Kidney (tissue), 14 donors: ENCODE results near the gene PPP1R9B. TPM values are rescaled to one million over a fixed set of nuclear protein-coding genes. Genes with fewer than 3 reads are reported as not detected.

Experiments used
- DNase-seq, 5 donors: peaks; one replicate each; pipeline ENCODE4 v3.0.0-alpha.2; 2013 to 2020
- FAIRE-seq: peaks from 2 replicates; lab custom pipeline; 2012; peaks lifted over from hg19 to GRCh38; lab: Jason Lieb, UNC
- H3K27ac ChIP-seq, 2 donors: one replicate each; pipeline ENCODE4 v1.7.0; 2013; ENCODE audit warnings: low read depth in 2 of 2, low read length in 2 of 2, inconsistent platforms in 1 of 2
- H3K27me3 ChIP-seq: one replicate; pipeline ENCODE4 v1.7.1; 2013; ENCODE audit warnings: low read length, inconsistent platforms; ENCODE audit not compliant: control insufficient read depth, insufficient read depth
- H3K36me3 ChIP-seq, 3 donors: one replicate each; pipeline versions ENCODE4 v1.7.0 to v1.7.1; 2013; ENCODE audit warnings: low read length in 3 of 3, control low read depth in 1 of 3, inconsistent platforms in 1 of 3; ENCODE audit not compliant: insufficient read depth in 3 of 3, control insufficient read depth in 2 of 3
- H3K4me1 ChIP-seq, 3 donors: one replicate each; pipeline versions ENCODE4 v1.7.0 to v1.7.1; 2013; ENCODE audit warnings: low read length in 3 of 3, inconsistent platforms in 1 of 3, low read depth in 1 of 3; ENCODE audit not compliant: control insufficient read depth in 2 of 3, insufficient read depth in 2 of 3
- H3K4me3 ChIP-seq, 3 donors: one replicate each; pipeline versions ENCODE4 v1.7.0 to v1.8.1; 2013; ENCODE audit warnings: low read length in 3 of 3, control low read depth in 1 of 3, inconsistent platforms in 1 of 3
- H3K9ac ChIP-seq, 3 donors: one replicate each; pipeline versions ENCODE4 v1.7.0 to v1.7.1; 2013; ENCODE audit warnings: low read length in 3 of 3, control low read depth in 1 of 3, inconsistent platforms in 1 of 3
- H3K9me3 ChIP-seq, 3 donors: one replicate each; pipeline versions ENCODE4 v1.7.0 to v1.7.1; 2013; ENCODE audit warnings: low read length in 3 of 3, control low read depth in 1 of 3, inconsistent platforms in 1 of 3; ENCODE audit not compliant: control insufficient read depth in 2 of 3, insufficient read depth in 1 of 3
- CTCF ChIP-seq: IDR thresholded peaks from 3 replicates; pipeline ENCODE4 v1.5.1; 2012; ENCODE audit warnings: mild to moderate bottlenecking, moderate library complexity, borderline replicate concordance; ENCODE audit not compliant: insufficient read depth; ENCODE audit errors: extremely low read depth
- intact Hi-C: fragments of 100-400 bp; cut with DNase I; formaldehyde crosslinking; loops from one replicate; pipeline ENCODE4 v1.11.1; 2022
- polyA plus RNA-seq: library from polyadenylated mRNA; stranded (reverse); fragments of 350-450 nt; fragmentation: Illumina TruSeq; extraction: RNeasy Lipid Tissue Mini Kit (QIAGEN cat#74804); gene quantifications from one replicate; pipeline ENCODE4 v1.2.3, GENCODE V29; 2014; ENCODE audit warnings: low read depth, low replicate concordance; ENCODE audit not compliant: insufficient read depth
- total RNA-seq: library from RNA; stranded (reverse); fragmentation: NEBNext Ultra II Directional; extraction: Animal tissue kit (Norgen Biotek cat#: 25700); gene quantifications from one replicate; pipeline ENCODE4 v1.2.1, GENCODE V29; 2021
- donor health status: control.
- donor health status: control.
- donor health status: control.
- donor health status: control.
- donor health status: control.
- donor health status: DM: yes; HTN: yes; CAD: no.
- donor health status: Normal renal cell carcinoma (clear cell type).

The PPP1R9B gene
- total and polyA plus RNA-seq, 2 donors from 2014 or later, result 17.1 to 64.4 TPM

DNA sequence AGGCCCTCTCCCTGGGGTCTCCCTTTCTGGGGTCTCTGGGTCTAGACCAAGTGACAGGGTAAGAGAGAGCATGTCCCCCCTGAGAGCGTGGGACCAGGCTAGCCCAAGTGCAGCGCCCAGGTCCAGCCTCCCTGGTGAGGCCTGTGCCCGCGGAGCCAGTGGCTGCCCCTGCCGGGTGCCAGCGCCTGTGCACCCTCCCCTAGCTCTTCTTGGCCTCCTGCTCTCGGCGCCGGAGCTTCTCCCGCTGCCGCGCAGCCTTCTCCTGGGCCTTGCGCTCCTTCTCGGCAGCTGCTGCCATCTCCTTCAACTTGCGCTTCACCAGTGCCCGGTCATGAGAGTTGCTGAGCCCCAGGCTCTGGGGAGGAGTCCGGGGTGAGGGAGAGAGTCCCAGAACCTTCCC, 37.8 kb downstream of the PPP1R9B start:
- DNase-seq, result peak in 1 of 5 donors; percentile 74
- FAIRE-seq, result no peak
- intact Hi-C loops, result no loop called here

GRCh38 chr17:50111673-50112655, 38.5 kb downstream of the PPP1R9B start:
- H3K27ac ChIP-seq, result peak overlapping the region; percentile 87 to 92
- FAIRE-seq, result no peak
- peak overlapping the region in 2 of 3 donors; percentile 46 to 73 for H3K9ac ChIP-seq
- H3K36me3 ChIP-seq, result peaks cover 2 to 33% (median 13%) of the 10 kb centered on the region in 3 donors
- peak in 4 of 5 donors; percentile 50 to 93 (median 68) for DNase-seq
- no peak for TF ChIP-seq CTCF
- peaks cover 0 to 20% (median 19%) of the 10 kb centered on the region in 3 donors for H3K4me1 ChIP-seq
- intact Hi-C loops, result no loop called here
- no peak overlapping the region for H3K4me3 ChIP-seq
- no peaks in the 10 kb centered on the region for H3K9me3 ChIP-seq
- no peaks in the 10 kb centered on the region for H3K27me3 ChIP-seq

More for the DNA sequence above, 37.8 kb downstream of the PPP1R9B start:
- H3K9ac ChIP-seq, result peak overlapping the region in 1 of 3 donors; percentile 40
- H3K36me3 ChIP-seq, result peaks cover 2 to 27% (median 12%) of the 10 kb centered on the region in 3 donors
- no peak for TF ChIP-seq CTCF
- no peak overlapping the region for H3K4me3 ChIP-seq
- no peaks in the 10 kb centered on the region for H3K27me3 ChIP-seq
- H3K4me1 ChIP-seq, result peaks cover 0 to 20% (median 19%) of the 10 kb centered on the region in 3 donors
- H3K27ac ChIP-seq, result peak overlapping the region; percentile 87 to 92
- no peaks in the 10 kb centered on the region for H3K9me3 ChIP-seq

DNA sequence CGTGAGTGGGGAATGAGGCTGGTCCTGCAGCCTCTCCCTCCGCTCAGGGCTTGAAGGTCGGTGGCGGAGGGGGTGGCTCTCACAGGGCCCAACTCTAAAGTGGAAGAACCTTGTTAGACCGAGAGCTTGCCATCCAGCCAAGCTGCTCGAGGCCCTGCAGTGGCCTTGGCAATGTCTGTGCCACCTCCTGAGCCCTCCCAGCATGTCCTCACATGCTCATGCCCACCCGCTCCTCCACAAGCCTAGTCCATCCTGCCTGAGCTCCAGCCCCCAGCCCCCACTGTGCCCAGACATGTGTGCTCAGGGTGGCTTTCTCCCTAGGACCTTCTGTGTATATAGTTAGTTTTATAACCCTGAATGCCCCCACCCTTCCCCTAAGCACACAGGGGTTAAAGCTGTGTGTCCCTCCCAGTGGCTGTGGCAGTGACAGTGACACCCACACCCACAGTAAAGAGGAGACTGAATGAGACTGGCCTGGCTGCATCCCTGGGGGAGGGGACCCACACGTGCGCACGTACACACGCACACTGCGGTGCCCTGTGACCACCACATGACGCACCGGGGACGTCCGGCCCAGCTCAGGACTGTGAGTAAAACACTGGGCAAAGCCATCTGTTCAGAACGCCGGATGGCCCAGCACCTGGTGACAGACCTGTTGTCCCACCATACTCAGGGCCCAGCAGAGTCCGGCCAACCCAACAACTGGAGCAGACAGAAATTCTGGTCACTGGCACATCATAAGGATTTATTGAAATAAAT, 39.7 kb downstream of the PPP1R9B start:
- no peaks in the 10 kb centered on the region for H3K27me3 ChIP-seq
- H3K4me3 ChIP-seq, result no peak overlapping the region
- H3K36me3 ChIP-seq, result peaks cover 2 to 44% (median 20%) of the 10 kb centered on the region in 3 donors
- intact Hi-C loops, result no loop called here
- peak overlapping the region; percentile 87 to 92 for H3K27ac ChIP-seq
- no peak for TF ChIP-seq CTCF
- H3K9ac ChIP-seq, result peak overlapping the region in 1 of 3 donors; percentile 73
- no peak for FAIRE-seq
- DNase-seq, result peak in 1 of 5 donors; percentile 81
- peaks cover 0 to 20% (median 19%) of the 10 kb centered on the region in 3 donors for H3K4me1 ChIP-seq
- no peaks in the 10 kb centered on the region for H3K9me3 ChIP-seq
